Testis (tissue), 3 donors: ENCODE measurements around the gene TNFRSF14. TPM values are rescaled to one million over a fixed set of nuclear protein-coding genes. Genes with fewer than 3 reads are reported as not detected.

Experiments
- DNase-seq: peaks from one replicate; pipeline ENCODE4 v3.0.0-alpha.2; 2019
- H3K27ac ChIP-seq, 2 donors: fragments of 200-600 bp; sonication (generic); one replicate each; pipeline ENCODE4 v1.5.1; 2019
- H3K27me3 ChIP-seq: fragments of 200-600 bp; sonication (generic); one replicate; pipeline ENCODE4 v1.5.1; 2019
- H3K36me3 ChIP-seq: fragments of 200-600 bp; sonication (generic); one replicate; pipeline ENCODE4 v1.5.1; 2017; ENCODE audit warnings: low read depth; ENCODE audit errors: missing control alignments
- H3K4me1 ChIP-seq: fragments of 200-600 bp; sonication (generic); one replicate; pipeline ENCODE4 v1.5.1; 2019
- H3K4me3 ChIP-seq, 2 donors: fragments of 200-600 bp; sonication (generic); one replicate each; pipeline ENCODE4 v1.5.1; 2017 to 2019
- H3K9me3 ChIP-seq: fragments of 200-600 bp; sonication (generic); one replicate; pipeline ENCODE4 v1.5.1; 2017
- POLR2A ChIP-seq: fragments of 450-650 bp; IDR thresholded peaks from one replicate; pipeline ENCODE4 v1.6.1; 2017; ENCODE audit warnings: antibody characterized with exemption, mild to moderate bottlenecking, moderate library complexity
- WGBS, 2 donors: methylation state at CpG; one replicate each; pipeline ENCODE4 v1.1.5; 2018; 5-methylcytosine and 5-hydroxymethylcytosine counted together
- intact Hi-C: fragments of 100-400 bp; cut with DNase I; formaldehyde crosslinking; loops from one replicate; pipeline ENCODE4 v1.15.1; 2023; ENCODE audit warnings: low total_unique reads
- polyA plus RNA-seq: library from polyadenylated mRNA; stranded (reverse); fragments of 350-450 nt; fragmentation: Illumina TruSeq; extraction: RNeasy Lipid Tissue Mini Kit (QIAGEN cat#74804); gene quantifications from one replicate; pipeline ENCODE4 v1.2.3, GENCODE V29; 2014; ENCODE audit warnings: low read depth, low replicate concordance; ENCODE audit not compliant: insufficient read depth
- total RNA-seq, 2 donors: library from RNA; depleted of rRNA; stranded (reverse); fragments of >200 nt; gene quantifications; one replicate each; pipeline ENCODE4 v1.2.3, GENCODE V29; 2016
- TF ChIP-seq, protein P1 (sequence below), 3 experiments: fragments of 450-650 bp in 2 of 3; fragments of 200-600 bp in 1 of 3; sonication (generic) in 1 of 3; IDR thresholded peaks; one replicate each; pipeline ENCODE4 v1.5.1; 2016 to 2019; ENCODE audit warnings: antibody characterized with exemption in 3 of 3, mild to moderate bottlenecking in 2 of 3, moderate library complexity in 1 of 3

The TNFRSF14 gene
- total and polyA plus RNA-seq, 3 donors from 2014 or later: 26.0 to 45.1 (median 39.0) TPM

DNA sequence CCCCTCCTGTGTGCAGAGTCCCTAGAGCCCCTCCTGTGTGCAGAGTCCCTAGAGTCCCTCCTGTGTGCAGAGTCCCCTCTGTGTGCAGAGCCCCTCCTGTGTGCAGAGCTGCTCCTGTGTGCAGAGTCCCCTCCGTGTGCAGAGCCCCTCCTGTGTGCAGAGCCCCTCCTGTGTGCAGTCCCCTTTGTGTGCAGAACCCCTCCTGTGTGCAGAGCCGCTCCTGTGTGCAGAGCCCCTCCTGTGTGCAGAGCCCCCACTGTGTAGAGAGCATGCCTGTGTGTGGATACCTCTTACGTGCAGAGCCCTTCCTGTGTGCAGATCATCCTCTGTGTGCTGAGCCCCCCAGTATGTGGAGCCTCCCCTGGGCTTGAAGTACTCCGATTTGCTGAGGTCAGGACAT is 17.8 kb upstream of the TNFRSF14 start:
- H3K27me3 ChIP-seq: no peaks in the 10 kb centered on the region
- intact Hi-C loops: no loop called here
- no peak overlapping the region for H3K27ac ChIP-seq
- no peak for TF ChIP-seq POLR2A
- TF ChIP-seq, protein P1, sequence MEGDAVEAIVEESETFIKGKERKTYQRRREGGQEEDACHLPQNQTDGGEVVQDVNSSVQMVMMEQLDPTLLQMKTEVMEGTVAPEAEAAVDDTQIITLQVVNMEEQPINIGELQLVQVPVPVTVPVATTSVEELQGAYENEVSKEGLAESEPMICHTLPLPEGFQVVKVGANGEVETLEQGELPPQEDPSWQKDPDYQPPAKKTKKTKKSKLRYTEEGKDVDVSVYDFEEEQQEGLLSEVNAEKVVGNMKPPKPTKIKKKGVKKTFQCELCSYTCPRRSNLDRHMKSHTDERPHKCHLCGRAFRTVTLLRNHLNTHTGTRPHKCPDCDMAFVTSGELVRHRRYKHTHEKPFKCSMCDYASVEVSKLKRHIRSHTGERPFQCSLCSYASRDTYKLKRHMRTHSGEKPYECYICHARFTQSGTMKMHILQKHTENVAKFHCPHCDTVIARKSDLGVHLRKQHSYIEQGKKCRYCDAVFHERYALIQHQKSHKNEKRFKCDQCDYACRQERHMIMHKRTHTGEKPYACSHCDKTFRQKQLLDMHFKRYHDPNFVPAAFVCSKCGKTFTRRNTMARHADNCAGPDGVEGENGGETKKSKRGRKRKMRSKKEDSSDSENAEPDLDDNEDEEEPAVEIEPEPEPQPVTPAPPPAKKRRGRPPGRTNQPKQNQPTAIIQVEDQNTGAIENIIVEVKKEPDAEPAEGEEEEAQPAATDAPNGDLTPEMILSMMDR (IDR thresholded peaks at IDR 0.05): no peak
- WGBS, 2 donors: 60 to 80% methylated on average over 1 to 4 of the region's 4 CpGs
- H3K4me1 ChIP-seq: peaks cover 5% of the 10 kb centered on the region
- H3K4me3 ChIP-seq: no peak overlapping the region
- no peak for DNase-seq
- no peaks in the 10 kb centered on the region for H3K36me3 ChIP-seq
- no peaks in the 10 kb centered on the region for H3K9me3 ChIP-seq

DNA sequence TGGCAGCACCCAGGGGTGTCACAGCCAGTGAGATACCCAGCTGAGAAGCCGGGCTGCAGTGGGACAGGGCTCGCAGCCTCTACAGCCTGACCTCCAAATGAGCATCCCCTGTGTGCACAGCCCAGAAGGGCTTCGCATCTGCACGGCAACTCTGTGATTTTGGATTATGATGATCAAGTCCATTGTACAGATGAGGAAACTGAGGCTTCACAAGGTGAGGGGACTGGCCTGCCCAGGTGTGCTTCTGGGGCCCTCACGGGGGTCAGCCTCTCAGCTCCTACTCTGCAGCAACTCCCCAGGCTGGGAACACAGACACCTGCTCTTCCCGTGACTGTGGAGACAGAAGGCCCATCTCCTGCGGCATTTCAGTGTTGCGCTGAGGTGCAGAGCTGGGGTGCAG is 17.3 kb upstream of the TNFRSF14 start:
- Histone ChIP-seq H3K27ac (no peak overlapping the region), H3K9me3 (no peaks in the 10 kb centered on the region), H3K4me3 (no peak overlapping the region), H3K36me3 (no peaks in the 10 kb centered on the region), H3K27me3 (no peaks in the 10 kb centered on the region), H3K4me1 (peaks cover 10% of the 10 kb centered on the region)
- no peak for DNase-seq
- 94 to 95% methylated on average over 4 to 8 of the region's 8 CpGs for WGBS, 2 donors
- TF ChIP-seq, protein P1 (IDR thresholded peaks at IDR 0.05): no peak
- TF ChIP-seq POLR2A: no peak
- intact Hi-C loops: no loop called here

DNA sequence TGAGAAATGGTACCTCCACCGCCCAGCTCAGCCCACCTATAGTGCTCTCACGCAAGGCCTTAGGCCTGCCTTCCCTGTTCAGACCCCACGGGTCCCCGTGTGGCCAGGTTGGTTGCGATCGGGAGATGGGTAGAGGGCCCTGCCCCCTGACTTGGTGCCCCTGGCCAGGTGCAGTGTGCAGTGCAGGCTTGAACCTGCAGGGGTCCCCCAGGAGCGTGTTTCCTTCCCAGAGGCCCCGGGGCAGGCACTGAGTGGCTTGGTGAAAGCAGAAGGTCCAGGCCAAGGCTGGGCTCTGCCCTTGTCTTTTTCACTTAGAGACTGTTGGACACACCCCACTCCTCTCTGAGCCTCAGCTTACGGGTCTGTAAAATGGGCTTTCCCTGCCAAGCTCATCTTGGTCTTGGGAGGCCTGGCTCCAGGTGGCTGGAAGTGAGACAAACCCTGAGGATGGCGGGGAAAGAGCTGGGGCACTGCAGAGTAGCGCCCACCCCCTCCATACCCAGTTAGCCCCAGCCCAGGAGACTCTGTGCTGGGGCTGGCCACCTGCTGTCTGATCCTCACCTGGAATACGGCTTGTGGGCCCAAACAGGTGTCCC is 16.8 kb upstream of the TNFRSF14 start:
- no peaks in the 10 kb centered on the region for H3K36me3 ChIP-seq
- H3K27ac ChIP-seq: no peak overlapping the region
- H3K9me3 ChIP-seq: no peaks in the 10 kb centered on the region
- intact Hi-C loops: no loop called here
- H3K27me3 ChIP-seq: no peaks in the 10 kb centered on the region
- peaks cover 14% of the 10 kb centered on the region for H3K4me1 ChIP-seq
- H3K4me3 ChIP-seq: no peak overlapping the region
- no peak for TF ChIP-seq POLR2A
- TF ChIP-seq, protein P1 (IDR thresholded peaks at IDR 0.05): no peak
- no peak for DNase-seq
- 86 to 90% methylated on average over 6 to 12 of the region's 12 CpGs for WGBS, 2 donors

DNA sequence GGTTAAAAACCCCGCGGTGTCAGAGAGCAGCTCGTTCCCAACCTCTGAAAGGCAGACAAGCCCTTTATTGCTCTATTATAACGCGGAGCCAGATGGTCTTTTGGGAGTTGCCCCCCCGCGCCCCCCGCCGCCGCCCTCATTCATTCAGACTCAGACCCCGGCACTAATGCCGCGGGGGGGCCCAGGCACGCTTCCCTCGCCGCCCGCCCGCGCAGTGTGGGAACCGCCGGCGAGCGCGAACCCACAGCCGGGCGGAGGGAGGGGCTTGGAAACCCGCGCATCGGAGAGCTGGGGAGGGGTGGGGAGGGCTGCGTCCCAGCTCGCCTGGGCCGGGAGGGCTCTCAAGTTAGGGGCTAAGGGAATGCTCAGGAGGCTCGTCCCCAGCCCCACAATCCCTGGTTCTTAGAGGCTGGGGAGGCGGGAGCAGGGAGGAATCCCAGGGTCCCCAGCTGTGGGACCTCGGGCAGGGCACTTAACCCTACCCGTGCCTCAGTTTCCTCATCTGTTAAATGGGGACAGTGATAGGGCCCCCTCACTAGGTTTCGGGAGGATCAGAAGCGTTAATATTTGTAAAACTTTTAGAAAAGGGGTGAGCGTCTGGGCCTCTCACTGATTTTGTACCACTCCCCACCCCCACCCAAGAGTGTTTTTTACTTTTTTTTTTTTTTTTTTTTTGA is 15.2 kb upstream of the TNFRSF14 start:
- no peak for DNase-seq
- TF ChIP-seq, protein P1 (IDR thresholded peaks at IDR 0.05): no peak
- TF ChIP-seq POLR2A: no peak
- no peaks in the 10 kb centered on the region for H3K27me3 ChIP-seq
- H3K36me3 ChIP-seq: no peaks in the 10 kb centered on the region
- H3K27ac ChIP-seq: no peak overlapping the region
- 10 to 43% methylated on average over 6 to 38 of the region's 39 CpGs for WGBS, 2 donors
- intact Hi-C loops: no loop called here
- H3K4me3 ChIP-seq: peak overlapping the region in 1 of 2 donors; percentile 13
- no peaks in the 10 kb centered on the region for H3K9me3 ChIP-seq
- peaks cover 29% of the 10 kb centered on the region for H3K4me1 ChIP-seq
